Skeletal muscle satellite cell (primary cell): ENCODE measurements around the gene PTPRD.

Experiments used
- H3K27me3 ChIP-seq: 2 replicates; pipeline ENCODE4 v1.7.0; 2013; ENCODE audit warnings: low read length; ENCODE audit not compliant: control insufficient read depth, insufficient read depth
- H3K36me3 ChIP-seq: 2 replicates; pipeline ENCODE4 v1.7.0; 2013; ENCODE audit warnings: mild to moderate bottlenecking, control low read depth, low read length; ENCODE audit not compliant: insufficient read depth
- H3K4me1 ChIP-seq: 2 replicates; pipeline ENCODE4 v1.7.0; 2013; ENCODE audit warnings: low read length; ENCODE audit not compliant: control insufficient read depth, insufficient read depth
- H3K4me2 ChIP-seq: 2 replicates; pipeline ENCODE4 v1.7.0; 2013; ENCODE audit warnings: mild to moderate bottlenecking, low read length
- H3K4me3 ChIP-seq: 2 replicates; pipeline ENCODE4 v1.7.0; 2013; ENCODE audit warnings: low read length
- H3K9ac ChIP-seq: 2 replicates; pipeline ENCODE4 v1.7.0; 2013; ENCODE audit warnings: mild to moderate bottlenecking, low read depth, low read length, moderate library complexity
- H3K9me3 ChIP-seq: replicated peaks from 2 replicates; pipeline ENCODE4 v1.7.0; 2013; ENCODE audit warnings: mild to moderate bottlenecking, control low read depth, low read length

PTPRD gene

GRCh38 chr9:10236161-10236560 is 376.6 kb downstream of the PTPRD start:
- Histone ChIP-seq H3K36me3 (no peaks in the 10 kb centered on the region), H3K4me3 (no peak overlapping the region), H3K27me3 (no peaks in the 10 kb centered on the region), H3K4me1 (no peaks in the 10 kb centered on the region), H3K9ac (no peak overlapping the region), H3K9me3 (no peaks in the 10 kb centered on the region), H3K4me2 (no peak overlapping the region)

DNA sequence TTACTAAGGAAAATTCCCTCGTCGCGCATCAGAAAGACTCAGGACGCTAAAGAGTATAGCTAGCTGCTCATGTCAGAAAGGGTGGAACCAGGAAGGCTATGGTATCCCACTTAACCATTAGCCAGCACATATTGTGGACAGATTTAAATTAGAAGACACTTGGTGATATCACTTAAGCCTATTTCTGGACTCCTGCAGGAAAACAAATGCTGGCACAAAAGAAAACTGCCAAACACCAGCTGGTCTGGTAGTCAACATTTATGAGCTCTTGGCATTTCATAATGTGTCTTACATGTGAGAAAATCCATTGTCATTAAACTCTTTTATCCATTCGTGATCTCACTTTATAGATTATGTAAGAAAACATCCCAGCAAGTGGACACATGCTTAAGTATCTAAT is 377.4 kb downstream of the PTPRD start:
- Histone ChIP-seq H3K4me2 (no peak overlapping the region), H3K36me3 (no peaks in the 10 kb centered on the region), H3K4me3 (no peak overlapping the region), H3K4me1 (no peaks in the 10 kb centered on the region), H3K9me3 (no peaks in the 10 kb centered on the region), H3K27me3 (no peaks in the 10 kb centered on the region), H3K9ac (no peak overlapping the region)

DNA sequence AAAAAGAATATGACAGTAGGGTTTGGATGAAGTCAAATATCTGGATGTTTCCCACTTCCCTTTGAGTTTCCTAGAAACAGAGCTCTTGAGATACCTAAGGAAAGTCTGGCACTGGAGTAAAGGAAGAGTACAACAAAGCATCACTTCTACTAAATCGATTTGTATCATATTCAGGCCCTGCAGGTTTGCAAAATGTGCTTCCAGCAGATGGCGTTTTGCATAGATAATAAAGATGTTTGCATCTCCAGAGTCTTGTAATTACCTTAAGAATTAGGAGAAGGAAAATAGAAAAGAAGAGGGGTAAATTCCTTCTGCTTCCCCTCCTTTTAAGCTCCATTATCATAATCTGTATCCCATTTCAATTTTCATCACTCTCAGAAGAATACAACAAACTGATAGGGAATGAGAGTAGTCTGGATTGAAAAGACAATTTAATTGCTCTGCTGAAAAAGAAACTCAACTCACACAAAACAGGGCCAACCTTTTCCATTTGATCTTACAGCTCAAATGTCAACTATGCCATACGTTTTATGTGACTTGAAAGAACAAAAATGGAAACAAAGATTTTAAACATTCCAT is 380.4 kb downstream of the PTPRD start:
- Histone ChIP-seq H3K9me3 (no peaks in the 10 kb centered on the region), H3K4me3 (no peak overlapping the region), H3K4me2 (no peak overlapping the region), H3K27me3 (no peaks in the 10 kb centered on the region), H3K9ac (no peak overlapping the region), H3K4me1 (no peaks in the 10 kb centered on the region), H3K36me3 (no peaks in the 10 kb centered on the region)

DNA sequence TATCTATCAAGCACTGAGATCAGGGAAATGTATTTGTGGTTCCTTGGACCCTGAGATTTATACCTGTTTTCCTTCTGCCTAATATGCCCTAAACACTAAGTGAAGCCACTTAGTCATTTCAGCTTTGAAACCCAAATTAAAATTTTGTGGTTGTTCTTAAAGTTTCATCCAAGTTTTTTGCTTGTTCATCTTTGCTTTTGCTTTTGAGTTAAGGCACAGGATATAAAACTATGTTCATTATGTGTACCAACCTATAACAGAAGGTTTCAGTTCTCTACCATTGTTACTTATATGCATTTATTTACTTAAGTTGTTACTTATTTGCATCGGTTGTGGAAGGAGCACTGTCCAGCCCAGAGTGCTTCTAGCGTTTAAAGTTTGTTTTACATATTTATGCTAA is 382.3 kb downstream of the PTPRD start:
- no peak overlapping the region for H3K4me3 ChIP-seq
- H3K27me3 ChIP-seq: no peaks in the 10 kb centered on the region
- H3K4me2 ChIP-seq: no peak overlapping the region
- H3K36me3 ChIP-seq: no peaks in the 10 kb centered on the region
- H3K9me3 ChIP-seq: no peaks in the 10 kb centered on the region
- no peaks in the 10 kb centered on the region for H3K4me1 ChIP-seq
- H3K9ac ChIP-seq: no peak overlapping the region

DNA sequence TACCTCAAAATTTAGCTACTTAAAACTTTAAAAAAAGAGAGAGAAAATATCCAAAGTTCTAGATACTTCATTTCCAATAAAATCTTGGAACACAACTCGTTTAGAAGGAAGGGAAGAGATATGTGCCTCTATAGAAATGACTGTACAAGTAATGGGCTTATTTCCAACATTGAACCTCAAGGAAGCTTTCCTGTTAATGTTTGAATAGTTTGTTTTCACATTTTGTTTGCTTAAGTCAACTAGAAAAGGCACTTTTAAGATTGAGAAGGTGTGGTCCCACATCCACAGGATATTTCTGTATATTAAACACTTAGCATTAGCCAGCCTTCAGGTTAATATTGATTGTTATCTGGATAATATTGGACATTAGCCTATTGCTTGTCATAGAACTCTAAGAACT is 384.7 kb downstream of the PTPRD start:
- Histone ChIP-seq H3K4me1 (no peaks in the 10 kb centered on the region), H3K27me3 (no peaks in the 10 kb centered on the region), H3K4me2 (no peak overlapping the region), H3K36me3 (no peaks in the 10 kb centered on the region), H3K4me3 (no peak overlapping the region), H3K9me3 (no peaks in the 10 kb centered on the region), H3K9ac (no peak overlapping the region)

GRCh38 chr9:10226996-10227395 is 385.8 kb downstream of the PTPRD start:
- no peaks in the 10 kb centered on the region for H3K36me3 ChIP-seq
- no peak overlapping the region for H3K9ac ChIP-seq
- H3K4me2 ChIP-seq: no peak overlapping the region
- H3K4me1 ChIP-seq: no peaks in the 10 kb centered on the region
- H3K9me3 ChIP-seq: no peaks in the 10 kb centered on the region
- no peak overlapping the region for H3K4me3 ChIP-seq
- H3K27me3 ChIP-seq: no peaks in the 10 kb centered on the region

DNA sequence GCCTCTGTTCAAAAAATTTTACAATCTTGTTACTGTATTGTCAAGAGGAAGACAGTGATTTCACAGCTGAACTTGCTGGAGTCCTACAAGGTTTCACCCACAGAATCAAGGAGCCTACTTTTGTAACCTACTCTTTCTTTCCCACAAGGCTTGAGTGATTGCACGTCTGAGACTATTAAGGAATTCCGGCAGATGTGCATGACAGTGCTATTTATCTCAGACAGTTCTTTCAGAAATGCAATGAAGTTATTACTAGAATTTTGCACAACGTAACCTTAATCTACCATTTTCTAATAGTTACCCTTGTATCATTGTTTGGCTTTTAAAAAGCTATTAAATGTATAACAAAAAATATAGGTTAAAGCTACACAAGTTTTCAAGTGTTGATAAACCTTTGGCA is 400.1 kb downstream of the PTPRD start:
- no peaks in the 10 kb centered on the region for H3K9me3 ChIP-seq
- no peak overlapping the region for H3K4me3 ChIP-seq
- no peak overlapping the region for H3K9ac ChIP-seq
- H3K4me1 ChIP-seq: no peaks in the 10 kb centered on the region
- H3K36me3 ChIP-seq: no peaks in the 10 kb centered on the region
- no peaks in the 10 kb centered on the region for H3K27me3 ChIP-seq
- H3K4me2 ChIP-seq: no peak overlapping the region

- Histone ChIP-seq H3K9me3 (no peaks in the 10 kb centered on the region), H3K4me3 (no peak overlapping the region), H3K27me3 (no peaks in the 10 kb centered on the region), H3K36me3 (no peaks in the 10 kb centered on the region), H3K4me2 (peak overlapping the region; percentile 61), H3K9ac (no peak overlapping the region), H3K4me1 (no peaks in the 10 kb centered on the region)
Observed at GRCh38 chr9:10208691-10209069, 404.1 kb downstream of the PTPRD start.

- H3K4me2 ChIP-seq: no peak overlapping the region
- H3K9me3 ChIP-seq: no peaks in the 10 kb centered on the region
- no peak overlapping the region for H3K4me3 ChIP-seq
- no peak overlapping the region for H3K9ac ChIP-seq
- no peaks in the 10 kb centered on the region for H3K36me3 ChIP-seq
- H3K27me3 ChIP-seq: no peaks in the 10 kb centered on the region
- no peaks in the 10 kb centered on the region for H3K4me1 ChIP-seq
Observed at GRCh38 chr9:10204276-10204675, 408.5 kb downstream of the PTPRD start.

DNA sequence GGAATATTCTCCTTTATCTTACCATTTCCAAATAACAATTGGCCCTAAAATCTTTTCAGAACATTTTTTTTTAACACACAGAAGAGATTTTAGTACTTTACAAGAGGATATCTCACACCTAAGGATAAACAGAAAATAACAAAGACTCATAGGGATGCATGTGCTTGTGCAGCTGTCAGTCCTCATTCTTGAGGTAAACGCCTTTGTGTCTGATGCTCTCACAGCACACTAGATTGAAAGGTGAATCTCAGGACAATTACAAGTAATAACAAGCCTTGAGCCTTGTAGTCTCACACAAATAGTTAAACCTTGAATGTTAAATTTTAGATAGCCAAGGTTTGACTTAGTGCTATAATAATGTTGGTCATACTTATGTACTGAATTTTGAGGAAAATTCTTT is 439.2 kb downstream of the PTPRD start:
- H3K9ac ChIP-seq: no peak overlapping the region
- H3K9me3 ChIP-seq: no peaks in the 10 kb centered on the region
- no peaks in the 10 kb centered on the region for H3K4me1 ChIP-seq
- H3K36me3 ChIP-seq: no peaks in the 10 kb centered on the region
- no peak overlapping the region for H3K4me2 ChIP-seq
- H3K4me3 ChIP-seq: no peak overlapping the region
- no peaks in the 10 kb centered on the region for H3K27me3 ChIP-seq

DNA sequence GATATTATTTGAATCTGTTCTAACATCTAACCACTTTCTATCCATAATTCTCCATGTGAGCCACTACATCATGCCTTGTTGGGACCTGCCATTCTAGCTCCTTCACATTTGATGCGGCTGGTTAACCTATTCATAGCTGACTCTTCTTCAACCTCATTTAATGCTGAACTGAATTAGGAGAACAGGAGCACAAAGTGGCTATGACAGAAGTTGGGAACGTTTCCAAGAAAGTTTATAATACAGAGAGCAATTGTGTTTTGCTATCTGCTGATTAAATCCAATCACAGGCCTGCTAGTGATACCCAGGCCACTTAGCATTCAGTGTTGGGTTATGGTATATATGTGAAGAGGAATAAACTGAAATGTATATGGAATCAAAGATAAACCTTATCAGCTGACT is 440.3 kb downstream of the PTPRD start:
- Histone ChIP-seq H3K4me2 (no peak overlapping the region), H3K36me3 (no peaks in the 10 kb centered on the region), H3K9me3 (no peaks in the 10 kb centered on the region), H3K4me3 (no peak overlapping the region), H3K27me3 (no peaks in the 10 kb centered on the region), H3K4me1 (no peaks in the 10 kb centered on the region), H3K9ac (no peak overlapping the region)

DNA sequence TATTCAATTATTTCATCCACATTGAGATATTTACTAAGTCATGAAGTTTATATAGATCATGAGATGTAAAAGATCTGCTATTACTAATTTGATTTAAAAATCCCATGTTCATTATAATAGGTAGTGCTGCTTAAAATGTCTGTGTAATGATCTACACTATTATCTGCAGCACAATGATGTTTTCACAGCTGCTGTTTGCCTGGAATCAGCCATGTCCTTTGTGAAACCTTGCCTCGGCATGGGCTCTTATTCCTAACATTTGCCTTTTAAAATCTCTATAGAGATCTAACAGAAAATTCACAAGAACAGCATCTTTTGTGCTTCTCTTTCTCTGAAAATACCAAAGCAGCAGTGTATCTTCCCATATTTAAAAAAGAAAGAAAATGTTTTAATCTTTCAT is 444.6 kb downstream of the PTPRD start:
- no peak overlapping the region for H3K4me2 ChIP-seq
- no peaks in the 10 kb centered on the region for H3K36me3 ChIP-seq
- no peaks in the 10 kb centered on the region for H3K27me3 ChIP-seq
- H3K4me1 ChIP-seq: no peaks in the 10 kb centered on the region
- no peaks in the 10 kb centered on the region for H3K9me3 ChIP-seq
- no peak overlapping the region for H3K4me3 ChIP-seq
- no peak overlapping the region for H3K9ac ChIP-seq
